ENCODE measurements around the gene TM9SF3.
A peak's percentile ranks its signal among the peaks of the same experiment; 100 is the strongest.
"Not testable (repeated sequence)": the region's sequence is repeated elsewhere in the genome, so short reads cannot be mapped to it uniquely, and the experiment has no call there.

Gene TM9SF3

DNA sequence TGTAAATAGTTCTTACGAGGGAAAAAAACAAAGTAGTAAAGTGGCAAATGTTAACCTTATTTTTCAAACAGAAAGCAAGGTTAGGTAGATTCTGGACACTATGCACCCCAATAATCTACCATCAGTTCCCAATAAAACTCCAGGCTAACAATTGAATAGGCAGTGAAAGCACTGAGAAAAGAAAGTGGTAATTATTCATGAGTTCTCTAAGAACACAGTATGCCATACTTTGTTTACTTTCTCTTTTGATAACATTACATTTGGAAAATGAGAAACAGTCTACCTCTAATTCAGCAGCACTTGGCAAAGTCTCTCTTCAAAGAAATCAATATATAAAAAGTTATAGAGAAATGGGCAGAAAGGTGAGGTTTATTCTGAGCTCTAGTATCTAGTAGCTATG is 18.4 kb downstream of the TM9SF3 start:
- DNase-seq (ENCODE audit: low read depth in 2 of 2) = no peak

DNA sequence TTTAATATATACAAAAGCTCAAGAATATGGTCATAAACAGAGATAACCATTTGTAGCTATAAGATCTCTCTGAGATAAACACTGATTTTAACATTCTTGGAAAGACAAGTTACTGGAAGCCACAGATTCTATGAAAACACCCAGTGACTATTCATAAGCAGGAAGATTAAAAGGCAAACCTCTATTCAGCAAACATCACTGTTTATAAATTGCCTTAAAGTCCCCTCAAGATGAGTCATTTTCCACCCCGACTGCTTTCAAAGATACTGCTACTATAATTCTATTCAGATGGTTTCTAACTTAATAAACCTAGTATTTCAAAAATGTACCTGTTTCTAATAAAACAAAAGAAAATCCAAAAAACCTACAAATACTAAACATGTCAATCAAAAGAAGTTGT is 21.0 kb downstream of the TM9SF3 start:
- DNase-seq (ENCODE audit: low read depth in 2 of 2) = peak in 1 of 2 experiments; percentile 27

DNA sequence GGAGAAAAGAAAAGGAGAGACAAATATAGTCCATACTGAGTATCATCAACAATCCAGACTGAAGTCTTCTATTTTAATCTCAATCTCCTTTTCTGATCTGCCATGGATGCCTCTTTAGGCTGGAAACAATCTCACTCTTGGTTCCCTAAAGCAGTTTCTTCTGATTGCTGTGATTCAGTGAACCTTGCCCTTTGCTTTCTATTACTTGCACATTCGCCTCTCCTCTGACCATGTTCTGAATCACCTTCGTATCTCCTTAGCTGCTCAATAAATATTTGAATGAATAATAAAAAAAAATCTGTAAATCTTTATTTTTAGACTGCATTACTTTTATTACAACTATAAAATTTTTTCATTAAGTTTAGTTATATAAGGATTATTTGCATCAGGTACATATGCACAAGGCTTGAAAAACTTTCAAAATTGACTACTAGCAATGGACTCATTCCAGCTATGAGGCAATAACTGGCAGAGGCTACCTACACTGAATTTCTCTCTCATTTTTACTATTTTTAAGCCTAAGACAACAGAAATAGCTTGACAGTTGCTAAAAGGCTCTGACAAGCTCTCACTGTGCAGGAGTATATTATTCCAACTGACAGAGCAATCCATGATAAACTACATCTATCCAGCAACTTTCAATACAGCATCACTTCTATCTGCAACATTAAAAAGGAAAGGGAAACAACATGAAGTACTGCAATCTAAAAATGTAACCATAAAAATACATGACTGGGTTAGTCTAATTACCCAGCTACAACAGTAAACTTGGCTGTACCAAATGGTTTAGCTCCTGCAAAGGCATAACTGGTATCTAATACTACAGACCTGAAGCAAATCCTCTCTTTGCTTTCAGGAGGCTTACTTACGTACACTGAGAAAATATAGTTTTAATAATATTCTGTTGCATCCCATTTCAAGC is 25.6 kb downstream of the TM9SF3 start:
- DNase-seq (ENCODE audit: low read depth in 2 of 2) = no peak

DNA sequence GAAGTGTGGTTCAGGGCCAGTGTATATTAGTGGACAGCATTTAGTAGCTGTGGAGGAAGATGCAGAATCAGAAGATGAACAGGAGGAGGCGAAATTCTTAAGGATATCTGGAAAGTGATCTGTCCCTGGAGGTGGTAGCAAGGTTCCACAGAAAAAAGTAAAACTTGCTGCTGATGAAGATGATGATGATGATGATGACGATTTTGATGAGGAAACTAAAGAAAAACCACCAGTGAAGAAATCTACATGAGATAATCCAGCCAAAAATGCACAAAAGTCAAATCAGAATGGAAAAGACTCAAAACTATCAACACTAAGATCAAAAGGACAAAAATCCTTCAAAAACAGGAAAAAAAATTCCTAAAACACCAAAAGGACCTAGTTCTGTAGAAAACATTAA is 26.3 kb downstream of the TM9SF3 start:
- DNase-seq (ENCODE audit: low read depth in 2 of 2) = no peak

DNA sequence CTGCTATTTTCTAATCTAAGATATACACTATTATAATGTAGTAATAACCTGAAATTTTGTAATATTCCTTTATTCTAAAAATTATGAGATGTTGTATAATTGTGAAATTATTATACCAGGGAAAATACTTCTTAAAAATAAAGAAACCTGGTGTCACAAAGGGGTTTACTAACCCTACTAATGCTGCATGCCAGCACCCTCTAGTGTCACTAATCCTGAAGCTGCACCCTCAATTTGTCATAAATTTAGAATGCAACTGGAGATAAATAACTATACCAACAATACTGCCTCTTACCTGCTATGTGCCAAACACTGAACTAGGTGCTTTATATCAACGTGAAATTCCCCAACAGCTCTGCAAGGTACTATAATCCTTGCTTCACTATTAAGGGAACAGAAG is 30.8 kb downstream of the TM9SF3 start:
- DNase-seq (ENCODE audit: low read depth in 2 of 2) = no peak

DNA sequence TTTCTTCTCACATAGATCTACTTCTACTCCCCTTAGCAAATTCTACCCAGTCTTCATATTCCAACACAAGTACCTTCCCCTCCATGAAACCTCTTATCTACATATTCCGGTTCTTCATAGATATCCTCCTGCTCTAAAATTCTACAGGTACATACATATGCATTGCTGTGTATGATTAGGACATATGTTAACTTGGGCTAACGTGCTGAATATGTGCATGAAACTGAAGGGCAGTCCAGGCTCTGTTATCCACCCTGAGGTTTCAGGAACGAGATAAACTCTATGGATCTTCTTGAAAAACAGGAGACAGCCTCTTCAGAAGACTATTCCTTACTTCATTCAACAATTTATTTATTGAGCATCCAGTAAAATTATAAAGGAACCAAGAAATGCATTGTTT is 31.5 kb downstream of the TM9SF3 start:
- DNase-seq (ENCODE audit: low read depth in 2 of 2) = no peak

DNA sequence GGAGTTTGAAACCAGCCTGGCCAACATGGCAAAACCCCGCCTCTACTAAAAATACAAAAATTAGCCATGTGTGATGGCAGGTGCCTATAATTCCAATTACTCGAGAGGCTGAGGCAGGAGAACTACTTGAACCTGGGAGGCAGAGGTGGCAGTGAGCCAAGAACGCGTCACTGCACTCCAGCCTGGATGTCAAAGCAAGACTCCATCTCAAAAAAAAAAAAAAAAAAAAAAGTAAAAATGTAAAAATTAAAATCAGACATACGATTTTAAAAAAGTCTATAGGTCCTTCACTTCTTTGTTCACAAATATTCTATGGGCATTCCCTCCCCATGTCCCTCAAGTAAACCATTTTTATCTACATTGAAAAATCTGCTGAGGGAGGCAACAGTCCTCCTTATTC is 38.2 kb downstream of the TM9SF3 start:
- no peak for DNase-seq (ENCODE audit: low read depth in 2 of 2)

DNA sequence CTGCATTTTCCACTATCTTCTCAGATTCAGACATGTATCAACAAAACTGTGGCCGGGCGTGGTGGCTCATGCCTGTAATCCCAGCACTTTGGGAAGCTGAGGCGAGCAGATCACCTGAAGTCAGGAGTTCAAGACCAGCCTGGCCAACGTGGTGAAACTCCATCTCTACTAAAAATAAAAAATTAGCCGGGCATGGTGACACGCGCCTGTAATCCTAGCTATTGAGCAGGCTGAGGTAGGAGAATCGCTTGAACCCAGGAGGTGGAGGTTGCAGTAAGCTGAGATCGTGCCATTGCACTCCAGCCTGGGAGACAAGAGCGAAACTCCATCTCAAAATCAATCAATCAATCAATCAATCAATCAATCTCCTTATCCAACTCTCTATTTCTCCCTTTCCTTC is 41.3 kb downstream of the TM9SF3 start:
- not testable (repeated sequence) for DNase-seq (ENCODE audit: low read depth in 2 of 2)

DNA sequence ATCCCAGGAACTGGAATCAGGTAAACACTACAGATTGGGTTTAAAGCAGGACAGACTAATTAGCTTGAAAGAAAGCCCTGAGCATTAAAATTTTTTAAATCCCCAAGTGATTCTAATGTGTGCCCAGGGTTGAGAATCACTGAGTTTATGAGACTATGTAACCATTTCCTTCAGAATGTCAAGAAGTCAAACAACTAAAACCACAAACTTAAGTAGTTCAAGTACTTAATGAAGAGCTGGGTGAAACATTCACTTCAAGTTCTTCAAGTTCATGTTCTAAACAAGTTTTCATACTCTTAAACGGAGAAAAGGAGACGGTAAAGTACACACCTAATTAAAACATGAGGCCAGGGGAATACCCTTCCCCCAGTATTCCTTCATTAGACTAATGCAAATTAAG is 44.9 kb downstream of the TM9SF3 start:
- no peak for DNase-seq (ENCODE audit: low read depth in 2 of 2)

DNA sequence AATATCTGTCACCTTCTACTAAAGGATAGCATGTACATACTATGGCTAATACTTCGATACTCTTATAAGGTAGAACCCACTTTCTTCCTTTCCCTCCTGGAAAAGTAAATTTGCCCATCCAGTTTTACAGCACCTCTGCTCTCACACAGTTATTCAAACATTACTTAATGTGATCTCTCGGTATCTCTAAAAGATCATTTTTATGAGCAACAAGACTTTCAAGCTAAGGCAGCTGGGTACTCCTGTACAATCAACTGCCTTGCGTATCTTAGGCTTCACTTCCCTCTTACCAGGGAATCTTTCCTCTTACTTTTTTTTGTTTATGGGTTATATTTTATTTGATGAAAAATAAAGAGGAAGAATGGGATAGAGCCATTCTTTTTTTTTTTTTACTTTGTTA is 46.6 kb downstream of the TM9SF3 start:
- no peak for DNase-seq (ENCODE audit: low read depth in 2 of 2)

DNA sequence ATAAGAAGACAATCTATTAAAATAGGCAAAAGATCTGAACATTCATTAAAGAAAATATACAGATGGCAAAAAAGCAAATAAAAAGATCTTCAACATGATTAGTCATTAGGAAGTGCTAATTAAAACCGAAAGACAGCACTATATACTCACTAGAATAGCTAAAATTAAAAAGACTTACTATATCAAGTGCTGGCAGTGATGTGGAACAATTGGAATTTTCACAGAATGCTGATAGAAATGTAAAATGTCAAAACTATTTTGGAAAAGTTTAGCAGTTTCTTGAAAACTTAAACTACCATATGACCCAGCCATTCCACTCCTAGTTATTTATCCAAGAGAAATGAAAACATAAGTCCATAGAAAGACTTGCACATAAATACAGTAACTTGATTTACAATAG is 48.1 kb downstream of the TM9SF3 start:
- no peak for DNase-seq (ENCODE audit: low read depth in 2 of 2)

DNA sequence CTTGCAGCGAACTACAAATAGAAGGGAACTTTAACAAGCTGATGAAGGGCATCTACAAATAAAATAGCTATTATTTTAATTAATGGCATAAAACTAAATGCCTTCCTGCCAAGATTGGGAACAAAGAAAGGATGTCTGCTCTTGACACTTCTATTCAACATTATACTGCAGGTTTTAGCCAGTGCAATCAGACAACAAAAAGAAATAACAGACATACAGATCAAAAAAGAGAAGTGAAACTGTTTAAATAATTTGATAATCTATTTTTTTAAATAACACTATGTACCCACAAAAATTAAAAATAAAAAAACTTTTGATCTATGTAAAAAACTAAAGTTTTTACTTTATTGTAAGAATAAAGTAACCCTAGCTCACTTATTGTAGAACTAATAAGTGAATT is 50.7 kb downstream of the TM9SF3 start:
- no peak for DNase-seq (ENCODE audit: low read depth in 2 of 2)

DNA sequence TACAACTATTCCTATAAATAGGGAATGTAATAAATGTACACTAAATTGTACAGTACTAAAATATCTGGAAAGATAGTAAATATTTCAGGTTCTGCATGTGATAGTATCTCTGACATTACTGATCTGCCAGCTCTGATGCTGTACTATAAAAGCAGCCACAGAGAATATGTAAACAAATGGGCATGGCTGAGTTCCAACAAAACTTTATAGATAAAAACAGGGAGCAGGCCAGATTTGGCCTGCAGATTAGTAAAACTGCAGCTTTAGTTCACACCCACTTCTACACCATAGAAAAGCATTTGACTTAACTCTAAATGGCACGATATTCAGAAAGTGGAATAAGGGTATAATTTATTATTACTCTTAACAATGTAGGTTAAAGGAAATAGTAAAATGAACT is 54.3 kb downstream of the TM9SF3 start:
- no peak for DNase-seq (ENCODE audit: low read depth in 2 of 2)

DNA sequence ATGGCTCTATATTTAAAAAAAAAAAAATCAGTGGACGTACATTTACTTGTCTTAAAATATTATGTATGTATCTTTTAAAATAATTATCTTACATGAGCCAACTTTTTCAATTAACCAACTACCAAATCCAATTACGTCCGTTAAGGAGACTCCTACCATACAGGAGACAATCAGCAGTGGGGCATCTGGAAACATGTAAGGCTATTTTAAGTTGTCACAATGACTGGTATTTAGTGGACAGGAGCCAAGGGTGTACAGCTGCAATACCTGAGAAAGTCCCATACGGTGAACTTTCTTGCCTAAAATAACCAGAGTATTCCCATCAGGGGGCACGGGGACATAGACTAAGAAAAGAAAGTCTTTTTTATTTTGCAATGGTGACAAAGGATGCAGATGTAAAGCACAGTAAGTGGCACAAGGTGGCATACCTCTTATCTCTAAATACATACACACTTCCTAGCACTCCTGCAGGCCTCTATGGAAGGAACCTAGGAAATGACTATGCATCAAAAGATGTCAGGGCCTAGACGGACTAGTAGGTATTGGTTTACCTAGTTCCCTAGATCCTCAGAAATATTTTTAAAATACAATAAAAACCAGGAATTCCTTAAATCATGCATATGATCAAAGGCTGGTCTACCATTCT is 57.1 kb downstream of the TM9SF3 start:
- no peak for DNase-seq (ENCODE audit: low read depth in 2 of 2)

DNA sequence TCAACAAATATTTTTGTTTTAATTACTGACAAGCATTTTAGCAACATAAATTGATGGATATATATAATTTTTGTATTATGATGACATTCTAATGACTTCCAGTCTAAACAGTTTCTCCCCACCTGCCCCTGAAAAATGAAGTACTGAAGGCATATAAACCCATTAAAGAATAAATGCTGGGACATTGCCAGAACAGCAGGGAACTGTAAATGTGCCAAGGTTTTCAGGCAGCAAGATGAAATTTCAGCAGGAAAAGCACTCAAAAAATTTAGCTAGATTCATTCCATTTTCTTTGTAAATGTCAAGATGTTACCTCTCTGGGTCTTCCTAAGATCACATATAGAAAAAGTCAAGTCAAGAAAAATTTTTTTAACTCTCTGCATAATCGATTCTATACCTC is 62.1 kb downstream of the TM9SF3 start:
- DNase-seq (ENCODE audit: low read depth in 2 of 2) = no peak

DNA sequence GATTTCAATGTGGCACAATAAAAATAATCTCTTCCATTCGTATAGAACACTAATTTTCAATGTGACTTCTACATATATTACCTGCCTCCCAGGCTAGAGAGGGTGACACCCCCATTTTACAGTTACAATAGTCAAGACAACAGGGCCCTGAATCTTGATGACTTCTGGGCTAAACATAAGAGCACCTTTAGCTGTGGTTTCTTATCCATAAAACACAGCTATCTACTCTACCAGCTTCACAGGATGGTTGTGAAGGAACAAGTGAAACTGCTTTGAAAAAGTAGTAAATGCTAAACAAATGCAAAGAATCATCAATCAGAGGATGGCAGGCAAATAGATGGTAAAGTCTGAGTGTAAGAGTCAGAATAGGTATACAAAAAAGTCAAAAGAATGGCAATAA is 69.5 kb downstream of the TM9SF3 start:
- no peak for DNase-seq (ENCODE audit: low read depth in 2 of 2)

DNA sequence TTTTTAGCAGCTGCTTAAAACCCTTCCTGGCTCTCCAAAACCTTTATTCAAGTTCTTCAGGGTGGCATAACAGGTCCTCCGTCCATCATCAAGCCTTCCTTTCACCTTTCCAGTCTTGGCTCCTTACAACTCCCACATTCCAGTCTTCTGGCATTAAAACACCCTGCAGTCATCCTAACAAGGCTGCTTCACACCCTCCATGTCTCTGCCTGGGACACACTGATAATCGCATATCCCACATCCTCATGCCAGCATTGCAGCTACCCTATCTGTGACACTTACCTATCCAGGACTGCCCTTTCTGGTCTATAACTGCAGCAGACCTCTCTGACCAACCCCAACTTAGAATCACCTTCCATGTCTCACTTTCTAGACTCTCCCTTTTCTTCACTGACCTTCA is 70.5 kb downstream of the TM9SF3 start:
- DNase-seq (ENCODE audit: low read depth in 2 of 2) = no peak

DNA sequence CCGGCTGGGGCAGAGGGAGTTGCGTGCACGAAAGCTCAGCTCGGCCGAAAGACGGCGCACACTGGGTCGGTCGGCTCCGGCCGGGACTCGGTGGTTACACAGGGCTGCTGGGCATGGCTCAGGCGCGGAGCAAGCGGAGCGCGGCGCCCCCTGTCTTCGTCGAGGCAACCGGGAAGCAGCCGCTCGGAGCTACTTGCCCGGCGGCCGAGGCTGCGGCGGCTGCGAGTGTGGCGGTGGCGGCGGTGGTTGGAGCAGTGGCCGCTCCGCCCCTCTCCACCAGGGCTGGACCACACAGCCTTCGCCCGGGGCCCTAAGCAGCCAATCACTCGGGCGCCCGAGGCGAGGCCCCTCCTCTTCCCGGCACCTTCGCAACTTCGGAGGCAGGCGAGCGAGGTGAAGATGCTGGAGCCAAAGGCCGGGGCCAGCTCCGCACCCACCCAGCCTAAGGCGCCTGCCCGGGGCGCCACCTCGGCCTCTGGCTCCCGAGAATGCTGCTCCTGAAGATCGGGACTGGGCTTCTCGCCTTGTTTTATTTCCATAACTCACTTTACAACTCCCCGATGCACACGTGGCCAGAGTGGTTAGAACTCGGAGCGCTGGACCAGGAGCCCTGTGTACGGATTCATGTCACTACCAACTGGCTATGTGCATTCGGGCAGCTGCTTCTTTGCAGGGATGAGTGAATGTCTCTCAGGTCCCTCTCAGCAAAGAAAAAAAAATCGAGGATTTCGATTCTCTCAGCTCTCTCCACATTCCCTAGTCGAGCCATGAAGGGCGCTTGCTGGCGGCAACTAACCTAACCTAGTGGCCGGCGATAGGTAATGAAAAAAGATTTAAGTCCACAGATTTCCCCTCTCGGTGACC is 72.9 kb downstream of the TM9SF3 start, which contains the start of gene TLL2:
TSS of gene TLL2 (minus strand) at position 229 of the 864 bp plus-strand sequence. CDS start 241 bp downstream, outside the sequence.
- DNase-seq (ENCODE audit: low read depth in 2 of 2) = peak; percentile 61 to 67

DNA sequence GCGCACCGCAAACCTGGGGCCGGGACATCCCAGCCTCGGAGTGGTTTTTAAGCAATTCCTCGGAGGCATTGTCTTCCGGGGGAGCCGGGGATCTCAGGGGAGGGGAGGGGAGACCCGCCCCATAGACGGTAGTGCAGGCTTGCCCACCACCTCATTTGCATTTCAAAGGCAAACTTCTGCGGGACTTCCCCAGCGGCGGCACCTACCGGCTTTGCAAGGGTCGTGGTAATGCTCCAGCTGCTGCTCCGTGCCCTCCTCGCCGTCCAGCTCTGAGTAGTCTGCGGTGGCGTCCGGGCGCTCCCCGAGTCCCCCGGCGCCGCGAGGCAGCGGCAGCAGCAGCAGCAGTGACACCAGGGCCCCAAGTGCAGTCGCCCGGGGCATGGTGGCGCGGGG is 73.5 kb downstream of the TM9SF3 start:
- DNase-seq (ENCODE audit: low read depth in 2 of 2) = no peak

DNA sequence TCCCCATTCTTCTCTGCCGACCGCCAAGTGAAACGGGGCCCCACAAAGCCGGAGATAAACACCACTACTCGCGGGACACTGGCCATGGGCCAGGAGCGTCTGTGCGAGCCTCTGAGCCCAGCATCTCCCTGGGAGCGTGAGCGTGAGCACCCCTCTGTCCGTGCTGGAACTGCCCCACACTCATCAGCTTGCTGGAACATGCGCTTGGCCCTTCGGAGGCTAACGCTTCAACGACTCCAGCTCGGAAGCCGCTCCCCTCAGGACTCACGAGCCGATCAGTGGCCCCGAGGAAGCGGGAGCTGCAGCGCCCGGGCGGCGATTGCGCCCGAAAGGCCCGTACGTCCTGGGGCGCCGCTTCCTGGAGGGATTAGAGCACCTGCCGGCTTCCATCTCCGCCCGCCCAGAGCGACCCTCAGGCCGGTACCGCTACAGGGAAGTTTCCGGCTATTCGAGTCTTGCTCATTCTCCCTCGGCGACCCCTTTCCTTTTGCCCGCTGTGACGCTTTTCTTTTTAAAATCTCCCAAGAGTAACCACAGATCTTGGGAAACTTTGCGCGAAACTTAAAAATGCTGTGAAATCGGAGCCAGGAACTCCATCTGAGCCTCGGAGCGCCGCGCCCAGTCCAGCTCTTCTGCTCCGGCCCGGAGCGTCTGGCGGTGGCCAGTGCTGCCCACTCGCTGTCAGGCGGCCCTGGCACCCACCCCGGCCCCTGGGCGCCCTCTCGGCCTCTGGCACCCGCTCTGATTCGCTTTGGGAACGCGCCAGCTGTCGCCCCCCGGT is 74.1 kb downstream of the TM9SF3 start:
- no peak for DNase-seq (ENCODE audit: low read depth in 2 of 2)
